HepG2 (cell line): ENCODE data around the gene GLDN. TPM values are rescaled to one million over a fixed set of nuclear protein-coding genes. Genes with fewer than 3 reads are reported as not detected.

Experiments
- ATAC-seq: fragments of 200-7000 bp; cut with Tn5 transposase; 3 replicates; pipeline ENCODE4 v1.9.1; 2020; ENCODE audit warnings: mild to moderate bottlenecking, moderate library complexity
- BruUV-seq: library from RNA; stranded (reverse); fragments of 400-500 nt; replicated peaks from 2 replicates; lab custom pipeline; 2021; lab: Mats Ljungman, UMichigan
- CTCF ChIA-PET: fragments of 300-600 bp; formaldehyde crosslinking; extraction: SDS; loops from one replicate; lab custom pipeline; 2021; ENCODE audit warnings: low total read pairs, inconsistent platforms, low intra/inter-chr PET ratio; lab: Yijun Ruan, JAX
- POLR2A ChIA-PET: fragments of 350-600 bp; sonication (Branson Sonifier 250); formaldehyde crosslinking; loops from one replicate; lab custom pipeline; 2020; ENCODE audit warnings: antibody characterized with exemption, inconsistent platforms; lab: Yijun Ruan, JAX
- DNase-seq: peaks from one replicate; pipeline ENCODE4 v3.0.0-alpha.2; 2015; ENCODE audit warnings: low spot score
- FAIRE-seq: peaks from 3 replicates; lab custom pipeline; 2011; peaks lifted over from hg19 to GRCh38; lab: Jason Lieb, UNC
- H2AFZ ChIP-seq: one replicate; pipeline ENCODE4 v1.6.1; 2011; ENCODE audit warnings: low read length, inconsistent platforms
- H3K27ac ChIP-seq: fragments of 300-600 bp; 3 replicates; pipeline ENCODE4 v1.8.0; 2011; ENCODE audit warnings: mixed run types, mild to moderate bottlenecking, mixed read lengths, low read length, inconsistent platforms; ENCODE audit not compliant: insufficient read depth; ENCODE audit errors: extremely low read length
- H3K27me3 ChIP-seq, 2 experiments: fragments of 200-600 bp in 1 of 2; 2 replicates in 1 of 2; 3 replicates in 1 of 2; pipeline versions ENCODE4 v1.6.0 to v1.8.0; 2011; ENCODE audit warnings: low read length in 2 of 2, mild to moderate bottlenecking in 2 of 2, moderate library complexity in 2 of 2, inconsistent platforms in 1 of 2; ENCODE audit not compliant: insufficient read depth in 2 of 2, control insufficient read depth in 1 of 2
- H3K36me3 ChIP-seq, 2 experiments: fragments of 200-600 bp in 1 of 2; replicated peaks in 1 of 2; 2 replicates in 1 of 2; 3 replicates in 1 of 2; pipeline versions ENCODE4 v1.5.1 to v1.8.0; 2011; ENCODE audit warnings: low read length in 2 of 2, inconsistent platforms in 1 of 2; ENCODE audit not compliant: insufficient read depth in 2 of 2, control insufficient read depth in 1 of 2
- H3K4me1 ChIP-seq: 2 replicates; pipeline ENCODE4 v1.5.1; 2012; ENCODE audit warnings: low read length, inconsistent platforms; ENCODE audit not compliant: insufficient read depth
- H3K4me2 ChIP-seq: 2 replicates; pipeline ENCODE4 v1.6.0; 2011; ENCODE audit warnings: low read depth, low read length, inconsistent platforms
- H3K4me3 ChIP-seq, 3 experiments: fragments of 200-600 bp in 1 of 3; sonication (generic), shearing (Covaris generic) in 1 of 3; replicated peaks in 1 of 3; 2 replicates each; pipeline ENCODE4 v1.5.1; 2011 to 2016; ENCODE audit warnings: low read length in 3 of 3, inconsistent platforms in 2 of 3, low read depth in 2 of 3, mild to moderate bottlenecking in 2 of 3, control low read depth in 1 of 3, mixed read lengths in 1 of 3; ENCODE audit not compliant: insufficient read depth in 1 of 3
- H3K79me2 ChIP-seq: one replicate; pipeline ENCODE4 v1.6.1; 2011; ENCODE audit warnings: low read length, inconsistent platforms; ENCODE audit not compliant: insufficient read depth
- H3K9ac ChIP-seq: 2 replicates; pipeline ENCODE4 v1.6.0; 2011; ENCODE audit warnings: mild to moderate bottlenecking, low read depth, low read length, inconsistent platforms; ENCODE audit not compliant: insufficient read depth
- H3K9me3 ChIP-seq: 2 replicates; pipeline ENCODE4 v1.5.1; 2012; ENCODE audit warnings: mild to moderate bottlenecking, low read length
- H4K20me1 ChIP-seq: 2 replicates; pipeline ENCODE4 v1.6.0; 2011; ENCODE audit warnings: inconsistent platforms, mild to moderate bottlenecking, low read length, moderate library complexity; ENCODE audit not compliant: insufficient read depth
- CTCF ChIP-seq: sonication (generic); formaldehyde crosslinking; IDR thresholded peaks from 2 replicates; pipeline ENCODE4 v1.5.0; 2020; ENCODE audit warnings: mild to moderate bottlenecking, missing genetic modification reagents, moderate library complexity
- HNRNPK ChIP-seq: fragments of 200-400 bp; formaldehyde crosslinking; IDR thresholded peaks from 2 replicates; pipeline ENCODE4 v1.6.1; 2018; ENCODE audit warnings: low read length, low read depth, moderate library complexity, mild to moderate bottlenecking; ENCODE audit not compliant: poor library complexity, severe bottlenecking
- MAFK ChIP-seq, 2 experiments: IDR thresholded peaks in 1 of 2; conservative IDR thresholded peaks in 1 of 2; 2 replicates each; pipeline ENCODE4 v1.6.1; 2011; ENCODE audit warnings: improper control_type of control experiment in 2 of 2, low read length in 2 of 2
- MTERF4 ChIP-seq: sonication (generic); formaldehyde crosslinking; IDR thresholded peaks from 2 replicates; pipeline ENCODE4 v1.8.0; 2023; ENCODE audit warnings: mild to moderate bottlenecking, missing genetic modification reagents
- PHF8 ChIP-seq: sonication (generic); formaldehyde crosslinking; IDR thresholded peaks from 2 replicates; pipeline ENCODE4 v1.5.0; 2020; ENCODE audit warnings: missing genetic modification reagents
- SETDB1 ChIP-seq: sonication (generic); formaldehyde crosslinking; IDR thresholded peaks from 2 replicates; pipeline ENCODE4 v1.5.1; 2020; ENCODE audit warnings: missing genetic modification reagents, mild to moderate bottlenecking, borderline replicate concordance
- SYNCRIP ChIP-seq: fragments of 200-400 bp; formaldehyde crosslinking; IDR thresholded peaks from 2 replicates; pipeline ENCODE4 v1.6.1; 2018; ENCODE audit warnings: mild to moderate bottlenecking, low read depth, low read length; ENCODE audit not compliant: insufficient read depth
- TFDP2 ChIP-seq: sonication (generic); formaldehyde crosslinking; IDR thresholded peaks from 2 replicates; pipeline ENCODE4 v1.4.0; 2020; ENCODE audit warnings: missing genetic modification reagents
- ZNF207 ChIP-seq: fragments of 450-650 bp; IDR thresholded peaks from 2 replicates; pipeline ENCODE4 v1.6.1; 2016; ENCODE audit warnings: antibody characterized with exemption, borderline replicate concordance
- ZNF710 ChIP-seq: sonication (generic); formaldehyde crosslinking; IDR thresholded peaks from 2 replicates; pipeline ENCODE4 v1.5.0; 2020; ENCODE audit warnings: mild to moderate bottlenecking, missing genetic modification reagents, borderline replicate concordance
- WGBS: methylation state at CpG from one replicate; pipeline ENCODE4 v1.1.6; 2017; ENCODE audit warnings: low lambda C conversion rate; 5-methylcytosine and 5-hydroxymethylcytosine counted together
- in situ Hi-C: cut with HindIII; loops from 2 replicates; pipeline ENCODE4 v1.10.0; 2017; ENCODE audit warnings: low pct_unique_long_range_greater_than_20kb; ENCODE audit not compliant: extremely low pct_ligation_motif_present
- intact Hi-C: fragments of 100-400 bp; cut with micrococcal nuclease; formaldehyde crosslinking; loops from one replicate; pipeline ENCODE4 v1.10.0; 2022; ENCODE audit not compliant: unreplicated experiment
- polyA plus RNA-seq, 8 experiments: library from polyadenylated mRNA; depleted of rRNA in 3 of 8; stranded (reverse) in 7 of 8; unstranded in 1 of 8; fragments of >200 nt; fragmentation: Illumina TruSeq in 4 of 8; extraction: Trizol in 4 of 8; gene quantifications; 2 replicates each; pipeline versions ENCODE4 v1.2.1 to v1.2.3, GENCODE V29; 2011 to 2016; ENCODE audit warnings: low read depth in 4 of 8, missing spikeins in 1 of 8, mixed read lengths in 1 of 8; ENCODE audit not compliant: insufficient read depth in 1 of 8
- total RNA-seq, 5 experiments: library from RNA; depleted of rRNA; stranded (reverse); fragments of >200 nt; fragmentation: Illumina TruSeq; extraction: Trizol; gene quantifications; 2 replicates each; pipeline ENCODE4 v1.2.3, GENCODE V29; 2016; ENCODE audit warnings: low read depth in 1 of 5

The GLDN gene
- total and polyA plus RNA-seq, 2 of the 13 experiments (the other 11 are each of a cell fraction or from before 2014, with no cell fraction given), result 0.86 to 1.0 TPM

GRCh38 chr15:51366920-51367319 lies 25.5 kb downstream of the GLDN start:
- no TSS peak for BruUV-seq
- Histone ChIP-seq H3K36me3 (no peaks in the 10 kb centered on the region), H3K4me1 (peaks cover 43% of the 10 kb centered on the region), H3K9ac (no peak overlapping the region), H3K79me2 (no peaks in the 10 kb centered on the region), H4K20me1 (no peaks in the 10 kb centered on the region), H3K4me2 (peak overlapping the region; percentile 64)
- no peak for FAIRE-seq
- POLR2A ChIA-PET, result no interaction called here
- peak; percentile 66 for ATAC-seq
- no peak for DNase-seq
- CTCF ChIA-PET, result no interaction called here
- intact Hi-C loops, result loop anchor here (5.0 kb wide), 1 partner anchor 80 kb away; no protein-coding TSS in a partner anchor
- 28% methylated on average over 3 of the region's 3 CpGs for WGBS
- TF ChIP-seq SYNCRIP, result no peak
- TF ChIP-seq CTCF, result peak; percentile 18; the same call in 1 of the 2 replicates
- TF ChIP-seq, all 625 proteins: peak for 1
- Histone ChIP-seq H2AFZ (no peak overlapping the region), H3K27ac (no peak overlapping the region), H3K9me3 (no peaks in the 10 kb centered on the region), H3K27me3 (no peaks in the 10 kb centered on the region), H3K4me3 (peak overlapping the region in 1 of 3 experiments; percentile 45; a peak in 2 of 6 replicates)
- in situ Hi-C loops, result no loop called here

DNA sequence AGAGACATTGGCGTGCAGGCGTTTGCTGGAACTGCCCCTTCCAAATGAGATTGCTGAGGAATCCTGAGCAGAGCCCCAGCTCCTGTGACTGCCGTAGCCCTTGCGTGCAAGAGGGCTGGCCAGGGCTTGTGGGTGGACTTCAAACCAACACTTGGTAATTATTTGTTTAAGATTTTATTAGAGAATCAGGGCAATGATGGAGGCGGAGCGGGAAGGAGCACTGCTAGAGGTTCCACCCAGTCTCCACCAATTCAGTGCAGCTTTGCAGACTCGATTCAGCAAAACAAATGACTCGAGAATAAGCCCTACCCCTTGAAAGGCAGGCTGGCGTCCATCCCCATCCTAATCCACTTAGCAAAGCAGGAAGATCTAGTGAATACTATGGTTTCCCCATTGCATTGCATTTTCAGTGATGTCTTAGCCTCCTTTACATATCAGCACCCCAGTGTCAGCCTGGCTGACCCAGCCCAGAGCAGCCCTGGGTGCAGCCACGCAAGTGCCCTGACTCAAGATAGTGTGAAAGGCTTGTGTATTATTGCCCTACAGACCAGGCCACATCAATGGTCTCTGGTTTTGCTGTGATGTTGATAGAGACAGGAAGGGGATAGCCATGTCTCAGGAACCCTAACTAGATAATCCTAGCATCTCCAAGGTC lies 26.0 kb downstream of the GLDN start:
- H3K27me3 ChIP-seq, result no peaks in the 10 kb centered on the region
- H3K4me2 ChIP-seq, result peak overlapping the region; percentile 64
- ChIA-PET CTCF (no interaction called here), POLR2A (no interaction called here)
- FAIRE-seq (no peak), ATAC-seq (peak; percentile 87), DNase-seq (no peak)
- H3K9me3 ChIP-seq, result no peaks in the 10 kb centered on the region
- no peaks in the 10 kb centered on the region for H3K36me3 ChIP-seq
- no peak overlapping the region for H2AFZ ChIP-seq
- H3K27ac ChIP-seq, result no peak overlapping the region
- 6% methylated on average over 8 of the region's 10 CpGs for WGBS
- no peaks in the 10 kb centered on the region for H4K20me1 ChIP-seq
- in situ Hi-C loops (no loop called here), intact Hi-C loops (loop anchor here (5.0 kb wide), 1 partner anchor 80 kb away; no protein-coding TSS in a partner anchor)
- BruUV-seq, result no TSS peak
- H3K4me1 ChIP-seq, result peaks cover 43% of the 10 kb centered on the region
- H3K79me2 ChIP-seq, result no peaks in the 10 kb centered on the region
- no peak overlapping the region for H3K9ac ChIP-seq
- H3K4me3 ChIP-seq, result peak overlapping the region in 2 of 3 experiments; percentile 40 to 45; a peak in 3 of 6 replicates
- TF ChIP-seq ZNF710 (no peak), HNRNPK (no peak), MTERF4 (CRISPR knock-in tag) (no peak), ZNF207 (no peak), PHF8 (CRISPR knock-in tag) (no peak), MAFK (conservative IDR thresholded peaks at IDR 0.05 in 1 of 2, IDR thresholded peaks at IDR 0.05 in 1 of 2; ENCODE audit: low read length in 2 of 2) (no peak), TFDP2 (CRISPR knock-in tag) (no peak), SETDB1 (CRISPR knock-in tag) (no peak)
